Fibroblast of upper back skin (primary cell): ENCODE results near the gene STT3B.

Experiments
- DNase-seq: peaks from one replicate; pipeline ENCODE4 v3.0.0-alpha.2; 2013

STT3B gene

DNA sequence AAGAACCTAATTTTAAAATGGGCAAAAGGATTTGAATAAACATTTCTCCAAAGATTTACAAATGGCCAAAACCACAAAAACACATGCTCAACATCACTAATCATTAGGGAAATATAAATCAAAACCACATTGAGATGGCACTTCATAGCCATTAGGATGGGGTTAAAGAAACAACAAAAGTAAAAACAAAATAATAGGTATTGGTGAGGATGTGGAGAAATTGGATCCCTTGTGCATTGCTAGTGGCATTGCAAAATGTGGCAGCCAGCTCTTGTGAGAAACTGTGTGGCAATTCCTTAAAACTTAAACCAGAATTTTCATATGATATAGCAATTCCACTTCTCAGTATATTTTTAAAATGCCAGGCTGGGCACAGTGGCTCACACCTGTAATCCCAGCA, 126.5 kb downstream of the STT3B start:
- no peak for DNase-seq

DNA sequence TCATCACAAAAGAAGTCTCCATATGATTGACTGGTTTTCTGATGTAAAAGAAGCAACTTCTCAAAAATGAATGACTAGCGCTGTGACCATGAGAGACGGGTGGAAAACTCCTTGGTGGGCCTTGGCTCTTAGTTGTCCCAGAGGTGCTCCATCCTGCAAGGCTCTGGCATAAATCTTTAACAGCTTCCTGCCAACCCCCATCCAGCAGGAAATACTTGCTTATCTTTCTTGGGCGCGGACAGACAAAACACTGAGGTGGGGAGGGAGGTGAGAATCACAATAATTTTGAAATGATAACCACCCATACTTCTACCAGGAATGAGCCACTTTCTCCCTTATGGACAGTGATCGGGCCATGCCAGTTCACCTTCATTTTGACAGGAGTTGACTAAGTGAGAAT, 128.6 kb downstream of the STT3B start:
- DNase-seq, result no peak

GRCh38 chr3:31661993-31662670, 129.4 kb downstream of the STT3B start:
- no peak for DNase-seq

- no peak for DNase-seq
Measured at GRCh38 chr3:31664031-31664430, 131.3 kb downstream of the STT3B start.

DNA sequence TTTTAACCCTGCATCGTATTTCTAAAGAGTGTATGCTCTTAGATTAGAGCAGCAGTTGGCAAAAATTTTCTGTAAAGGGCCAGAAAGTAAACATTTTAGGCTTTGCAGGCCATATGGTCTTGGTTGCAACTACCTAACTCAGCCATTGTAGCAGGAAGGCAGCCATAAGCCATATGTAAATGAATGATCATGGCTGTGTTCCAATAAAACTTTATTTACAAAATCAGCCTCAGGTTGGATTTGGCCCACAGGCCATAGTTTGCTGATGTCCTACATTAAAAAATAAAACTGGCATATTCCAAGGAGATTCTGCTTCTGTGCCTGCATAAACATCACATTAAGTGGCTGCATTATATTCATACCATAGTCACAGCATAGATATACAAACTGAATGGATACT, 134.9 kb downstream of the STT3B start:
- DNase-seq, result no peak

DNA sequence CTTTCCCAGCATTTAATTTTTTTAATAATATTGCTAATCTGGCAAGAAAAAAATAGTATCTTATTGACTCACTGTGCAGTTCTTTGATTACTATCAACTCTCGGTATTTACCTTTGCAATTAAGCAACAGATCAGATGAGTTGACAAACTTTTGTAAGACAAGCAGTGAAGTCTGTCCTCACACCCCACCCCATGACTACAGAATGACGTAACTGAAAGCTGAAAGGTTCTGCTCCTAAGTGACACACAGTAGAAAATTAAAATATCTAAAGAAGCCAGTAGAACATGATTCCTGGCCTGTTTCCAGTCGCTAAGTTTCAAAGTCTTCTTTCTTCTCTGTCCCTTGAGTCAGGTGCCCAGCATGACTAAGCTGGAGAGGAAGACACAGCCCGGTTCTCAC, 135.5 kb downstream of the STT3B start:
- DNase-seq, result no peak

DNA sequence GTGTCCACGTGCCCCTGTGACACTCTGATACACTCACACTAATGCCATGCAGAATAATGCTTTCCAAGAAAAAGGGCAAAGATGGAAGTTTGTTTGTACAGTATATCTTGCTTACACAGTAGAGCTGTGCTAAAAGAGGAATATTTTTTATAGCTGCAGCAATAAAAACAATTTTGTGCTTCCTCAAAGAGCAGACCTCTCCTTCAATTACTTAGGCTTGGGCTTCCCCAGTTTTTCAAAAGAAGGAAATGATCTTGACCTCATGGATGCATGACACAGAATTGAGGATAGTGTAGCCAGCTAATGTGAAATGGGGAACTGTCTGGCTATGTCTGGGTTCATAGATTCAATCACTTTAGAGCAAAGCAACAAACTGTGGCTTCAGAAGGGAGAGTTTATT, 137.4 kb downstream of the STT3B start:
- no peak for DNase-seq

DNA sequence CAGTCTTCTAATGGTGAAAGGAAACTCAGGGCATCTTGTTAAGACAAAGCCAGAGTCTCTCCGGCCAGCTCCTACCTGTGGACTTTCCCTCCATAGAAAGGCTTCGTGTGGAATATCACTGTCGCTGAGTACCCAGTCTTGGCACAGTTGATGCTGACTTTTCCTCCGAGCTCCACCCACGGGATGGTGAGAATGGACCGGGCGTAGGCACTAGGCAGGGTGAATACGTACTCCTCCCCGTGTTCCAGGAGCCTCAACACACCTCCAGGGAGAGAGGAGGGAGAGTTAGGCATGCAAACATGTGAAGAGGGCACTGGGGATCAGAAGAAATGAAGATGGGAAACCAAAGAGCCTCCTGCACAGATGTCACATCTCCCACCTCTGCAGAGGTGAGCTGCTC, 138.0 kb downstream of the STT3B start:
- DNase-seq, result no peak

- no peak for DNase-seq
Measured at GRCh38 chr3:31671451-31671850, 138.7 kb downstream of the STT3B start.

DNA sequence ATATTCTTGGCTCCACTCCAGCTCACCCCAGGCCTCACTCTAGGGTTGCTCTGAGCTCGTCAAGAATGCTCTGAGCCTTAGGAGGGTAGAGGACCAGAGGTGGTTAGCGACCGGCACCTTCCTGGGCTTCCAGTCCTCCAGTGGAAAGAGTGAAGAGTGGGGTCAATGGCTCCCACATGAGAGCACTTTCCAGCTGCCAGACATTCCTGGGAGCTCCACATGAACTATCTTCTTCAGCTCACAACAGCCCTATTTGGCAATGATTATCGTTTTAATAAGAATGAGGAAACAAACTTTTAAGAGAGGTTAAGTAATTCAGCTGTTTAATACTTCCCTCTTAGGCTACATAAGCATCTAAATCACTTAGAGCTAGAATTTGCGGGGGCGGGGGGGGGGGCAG, 139.3 kb downstream of the STT3B start:
- no peak for DNase-seq

DNA sequence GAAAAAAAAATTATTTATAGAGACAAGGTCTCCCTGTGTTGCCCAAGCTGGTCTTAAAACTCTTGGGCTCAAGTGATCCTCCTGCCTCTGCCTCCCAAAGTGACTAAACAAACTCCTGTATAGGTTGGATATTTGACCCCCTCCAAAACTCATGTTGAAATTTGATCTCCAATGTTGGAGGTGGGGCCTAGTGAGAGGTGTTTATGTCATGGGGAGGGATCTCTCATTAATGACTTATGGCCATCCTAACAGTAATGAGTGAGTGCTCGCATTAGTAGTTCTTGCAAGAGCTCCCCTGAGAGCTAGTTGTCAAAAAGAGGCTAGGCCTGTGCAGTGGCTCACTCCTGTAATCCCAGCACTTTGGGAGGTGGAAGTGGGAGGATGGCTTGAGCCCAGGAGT, 141.2 kb downstream of the STT3B start:
- no peak for DNase-seq

DNA sequence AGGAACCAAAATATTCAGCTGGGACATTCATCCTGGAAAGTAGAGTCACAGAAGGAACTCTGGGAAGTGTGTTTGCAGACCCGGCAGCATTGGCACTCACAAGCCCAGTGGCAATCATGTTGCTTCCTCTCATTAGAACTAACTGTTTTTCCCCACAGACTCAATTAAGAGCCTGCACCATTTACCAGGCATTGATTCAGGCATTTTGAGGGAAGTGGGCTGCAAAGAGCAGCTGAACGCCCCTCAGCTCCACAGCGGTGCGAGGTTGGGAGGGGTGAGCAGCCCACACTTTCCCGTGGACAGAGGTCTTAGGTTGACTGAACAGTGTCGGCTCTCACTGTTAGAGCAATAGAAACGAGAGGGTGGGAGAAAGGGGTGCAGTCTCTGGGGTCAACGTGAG, 143.8 kb downstream of the STT3B start:
- DNase-seq, result no peak

GRCh38 chr3:31680072-31680870, 147.5 kb downstream of the STT3B start:
- peak; percentile 9 for DNase-seq
